MM.1S (cell line): ENCODE data around the gene BCL11B.

Experiments used
- DNase-seq: peaks from one replicate; pipeline ENCODE4 v3.0.0-alpha.2; 2015
- H2AFZ ChIP-seq: fragments of 300-600 bp; sonication (generic); 2 replicates; pipeline ENCODE4 v1.6.0; 2016; ENCODE audit warnings: antibody characterized with exemption, low read length
- H3F3A ChIP-seq: fragments of 300-600 bp; sonication (generic); 2 replicates; pipeline ENCODE4 v1.6.1; 2016; ENCODE audit warnings: mild to moderate bottlenecking, antibody characterized with exemption, low read length, moderate library complexity, mixed read lengths; ENCODE audit not compliant: insufficient read depth
- H3K27ac ChIP-seq: fragments of 300-600 bp; sonication (generic); 2 replicates; pipeline ENCODE4 v1.5.1; 2016; ENCODE audit warnings: mild to moderate bottlenecking, low read length
- H3K27me3 ChIP-seq: fragments of 300-600 bp; sonication (generic); replicated peaks from 2 replicates; pipeline ENCODE4 v1.6.0; 2016; ENCODE audit warnings: low read length; ENCODE audit not compliant: insufficient read depth
- H3K36me3 ChIP-seq: fragments of 300-600 bp; sonication (generic); replicated peaks from 2 replicates; pipeline ENCODE4 v1.6.1; 2016; ENCODE audit warnings: mild to moderate bottlenecking, low read length, mixed read lengths; ENCODE audit not compliant: insufficient read depth
- H3K4me1 ChIP-seq: fragments of 300-600 bp; sonication (generic); 2 replicates; pipeline ENCODE4 v1.6.1; 2016; ENCODE audit warnings: low read length, mixed read lengths
- H3K4me2 ChIP-seq: fragments of 300-600 bp; sonication (generic); 2 replicates; pipeline ENCODE4 v1.6.0; 2016; ENCODE audit warnings: low read depth, low read length
- H3K4me3 ChIP-seq: fragments of 300-600 bp; sonication (generic); 2 replicates; pipeline ENCODE4 v1.5.1; 2016; ENCODE audit warnings: low read length, mixed read lengths
- H3K79me2 ChIP-seq: fragments of 300-600 bp; sonication (generic); 2 replicates; pipeline ENCODE4 v1.6.1; 2016; ENCODE audit warnings: mixed run types, low read length, mixed read lengths
- H3K9ac ChIP-seq: fragments of 300-600 bp; sonication (generic); 2 replicates; pipeline ENCODE4 v1.6.1; 2016; ENCODE audit warnings: low read length, mixed read lengths
- H3K9me2 ChIP-seq: fragments of 300-600 bp; sonication (generic); replicated peaks from 2 replicates; pipeline ENCODE4 v1.6.1; 2016; ENCODE audit warnings: mild to moderate bottlenecking, low read length, mixed read lengths; ENCODE audit not compliant: insufficient read depth
- H3K9me3 ChIP-seq: fragments of 300-600 bp; sonication (generic); replicated peaks from 2 replicates; pipeline ENCODE4 v1.6.1; 2016; ENCODE audit warnings: mild to moderate bottlenecking, low read length, mixed read lengths; ENCODE audit not compliant: insufficient read depth
- H4K20me1 ChIP-seq: fragments of 300-600 bp; sonication (generic); 2 replicates; pipeline ENCODE4 v1.6.1; 2016; ENCODE audit warnings: mild to moderate bottlenecking, low read length, moderate library complexity, mixed read lengths; ENCODE audit not compliant: insufficient read depth
- CTCF ChIP-seq: fragments of 300-600 bp; sonication (generic); IDR thresholded peaks from 2 replicates; pipeline ENCODE4 v1.5.1; 2016; ENCODE audit warnings: antibody characterized with exemption, low read length, mixed read lengths
- EZH2 ChIP-seq: fragments of 300-600 bp; sonication (generic); optimal IDR thresholded peaks from 2 replicates; pipeline ENCODE3; 2017; ENCODE audit warnings: low read depth, mild to moderate bottlenecking, antibody characterized with exemption, low read length, mixed read lengths
- EZH2phosphoT487 ChIP-seq: fragments of 300-600 bp; sonication (generic); IDR thresholded peaks from 2 replicates; pipeline ENCODE4 v1.6.1; 2018; ENCODE audit warnings: antibody characterized with exemption, low read length

Gene BCL11B

GRCh38 chr14:99224116-99224910, 47.7 kb downstream of the BCL11B start:
- Histone ChIP-seq H3K9me3 (no peaks in the 10 kb centered on the region), H3K27ac (no peak overlapping the region), H3K4me3 (no peak overlapping the region), H3K9ac (no peak overlapping the region), H3K36me3 (no peaks in the 10 kb centered on the region), H3K27me3 (no peaks in the 10 kb centered on the region), H3F3A (no peaks in the 10 kb centered on the region), H3K4me1 (no peaks in the 10 kb centered on the region), H2AFZ (no peak overlapping the region), H3K9me2 (no peaks in the 10 kb centered on the region), H3K4me2 (no peak overlapping the region), H3K79me2 (no peaks in the 10 kb centered on the region), H4K20me1 (no peaks in the 10 kb centered on the region)
- no peak for DNase-seq
- no peak for TF ChIP-seq EZH2phosphoT487

GRCh38 chr14:99221445-99221844, 50.6 kb downstream of the BCL11B start:
- H2AFZ ChIP-seq = no peak overlapping the region
- H3K4me1 ChIP-seq = no peaks in the 10 kb centered on the region
- DNase-seq = no peak
- H3K79me2 ChIP-seq = no peaks in the 10 kb centered on the region
- no peak overlapping the region for H3K4me2 ChIP-seq
- H3K4me3 ChIP-seq = no peak overlapping the region
- no peak overlapping the region for H3K27ac ChIP-seq
- H3K36me3 ChIP-seq = no peaks in the 10 kb centered on the region
- no peaks in the 10 kb centered on the region for H3K9me2 ChIP-seq
- H4K20me1 ChIP-seq = no peaks in the 10 kb centered on the region
- H3K9ac ChIP-seq = no peak overlapping the region
- no peak for TF ChIP-seq EZH2
- no peak for TF ChIP-seq EZH2phosphoT487
- TF ChIP-seq CTCF = no peak
- H3F3A ChIP-seq = no peaks in the 10 kb centered on the region
- H3K27me3 ChIP-seq = no peaks in the 10 kb centered on the region
- H3K9me3 ChIP-seq = no peaks in the 10 kb centered on the region

- Histone ChIP-seq H3K79me2 (no peaks in the 10 kb centered on the region), H3K27ac (no peak overlapping the region), H2AFZ (no peak overlapping the region), H4K20me1 (no peaks in the 10 kb centered on the region), H3K4me2 (no peak overlapping the region), H3K9me3 (no peaks in the 10 kb centered on the region), H3K9ac (no peak overlapping the region), H3K9me2 (no peaks in the 10 kb centered on the region), H3K4me1 (no peaks in the 10 kb centered on the region), H3K27me3 (no peaks in the 10 kb centered on the region), H3F3A (no peaks in the 10 kb centered on the region), H3K36me3 (no peaks in the 10 kb centered on the region), H3K4me3 (no peak overlapping the region)
- no peak for DNase-seq
- TF ChIP-seq EZH2phosphoT487 (no peak), EZH2 (no peak)
These were observed 54.7 kb downstream of the BCL11B start for GRCh38 chr14:99217066-99217955.

- Histone ChIP-seq H3K4me2 (no peak overlapping the region), H3K9me3 (no peaks in the 10 kb centered on the region), H3K9me2 (no peaks in the 10 kb centered on the region), H3K9ac (no peak overlapping the region), H3K27ac (no peak overlapping the region), H3K79me2 (no peaks in the 10 kb centered on the region), H3K27me3 (no peaks in the 10 kb centered on the region), H3K4me1 (no peaks in the 10 kb centered on the region), H3F3A (no peaks in the 10 kb centered on the region), H3K36me3 (no peaks in the 10 kb centered on the region), H2AFZ (no peak overlapping the region), H4K20me1 (no peaks in the 10 kb centered on the region), H3K4me3 (no peak overlapping the region)
- DNase-seq = no peak
- TF ChIP-seq CTCF (no peak), EZH2phosphoT487 (no peak)
These were observed 55.8 kb downstream of the BCL11B start for GRCh38 chr14:99216191-99216590.
